Right lung (tissue), 5 donors: ENCODE results near the gene CDC42BPB. TPM values are rescaled to one million over a fixed set of nuclear protein-coding genes. Genes with fewer than 3 reads are reported as not detected.
"Not testable (repeated sequence)": the region's sequence is repeated elsewhere in the genome, so short reads cannot be mapped to it uniquely, and the experiment has no call there.

Source experiments
- DNase-seq, 2 donors: peaks; one replicate each; pipeline ENCODE4 v3.0.0-alpha.2; 2013
- polyA plus RNA-seq, 5 donors: library from polyadenylated mRNA; unstranded; fragments of 120-200 nt; gene quantifications; one replicate each; pipeline versions ENCODE4 v1.2.1 to v1.2.3, GENCODE V29; 2013; ENCODE audit warnings: inconsistent platforms in 1 of 5, low replicate concordance in 1 of 5; ENCODE audit not compliant: insufficient read length in 5 of 5, insufficient read depth in 1 of 5

CDC42BPB gene
- polyA plus RNA-seq, 5 donors, result 59.3 to 80.3 (median 69.9) TPM

GRCh38 chr14:103056322-103057027 is 874 bp downstream of the CDC42BPB start:
- DNase-seq, result peak; percentile 61 to 70

GRCh38 chr14:103055695-103056094 is 1.7 kb downstream of the CDC42BPB start:
- no peak for DNase-seq

GRCh38 chr14:103052407-103052806 is 4.9 kb downstream of the CDC42BPB start:
- no peak for DNase-seq

- DNase-seq, result no peak
These were observed 6.4 kb downstream of the CDC42BPB start for GRCh38 chr14:103050935-103051334.

DNA sequence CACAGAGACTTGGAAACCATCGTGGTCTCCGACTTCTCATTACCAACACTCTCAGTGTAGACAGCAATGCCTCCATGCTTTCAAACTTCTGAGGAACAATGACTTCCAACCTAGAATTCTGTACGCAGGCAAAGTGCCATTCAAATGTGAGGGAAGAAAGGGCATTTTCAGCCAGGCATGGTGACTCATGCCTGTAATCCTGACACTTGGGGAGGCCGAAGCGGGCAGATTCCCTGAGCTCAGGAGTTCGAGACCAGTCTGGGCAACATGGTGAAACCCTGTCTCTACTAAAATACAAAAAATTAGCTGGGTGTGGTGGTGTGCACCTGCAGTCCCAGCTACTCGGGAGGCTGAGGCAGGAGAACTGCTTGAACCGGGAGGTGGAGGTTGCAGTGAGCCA is 9.9 kb downstream of the CDC42BPB start:
- DNase-seq, result not testable (repeated sequence)

GRCh38 chr14:103045371-103045869 is 11.9 kb downstream of the CDC42BPB start:
- no peak for DNase-seq

GRCh38 chr14:103043257-103044015 is 13.9 kb downstream of the CDC42BPB start:
- DNase-seq, result no peak

GRCh38 chr14:103041464-103041863 is 15.9 kb downstream of the CDC42BPB start:
- no peak for DNase-seq

DNA sequence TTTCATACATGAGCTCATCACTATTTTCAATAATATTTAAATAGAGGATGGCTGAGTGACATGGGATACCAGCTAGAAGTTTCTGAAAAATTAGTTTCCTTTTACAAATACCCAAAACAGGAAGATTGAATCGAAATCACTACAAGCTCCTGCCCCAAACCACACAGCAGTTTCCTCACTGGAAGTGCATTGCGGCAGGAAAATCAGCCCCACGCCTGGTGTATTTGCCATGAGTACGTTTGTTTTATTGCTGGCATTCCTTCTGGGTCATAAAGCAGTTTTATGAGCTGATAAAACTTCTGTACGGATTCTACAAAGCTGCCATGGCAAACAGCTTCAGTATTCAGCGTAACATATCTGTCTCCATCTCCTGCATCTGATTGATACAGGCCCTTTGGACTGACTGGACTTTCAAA is 23.7 kb downstream of the CDC42BPB start:
- no peak for DNase-seq

GRCh38 chr14:103031956-103032355 is 25.4 kb downstream of the CDC42BPB start:
- DNase-seq, result no peak

GRCh38 chr14:103031566-103031911 is 25.8 kb downstream of the CDC42BPB start:
- no peak for DNase-seq

DNA sequence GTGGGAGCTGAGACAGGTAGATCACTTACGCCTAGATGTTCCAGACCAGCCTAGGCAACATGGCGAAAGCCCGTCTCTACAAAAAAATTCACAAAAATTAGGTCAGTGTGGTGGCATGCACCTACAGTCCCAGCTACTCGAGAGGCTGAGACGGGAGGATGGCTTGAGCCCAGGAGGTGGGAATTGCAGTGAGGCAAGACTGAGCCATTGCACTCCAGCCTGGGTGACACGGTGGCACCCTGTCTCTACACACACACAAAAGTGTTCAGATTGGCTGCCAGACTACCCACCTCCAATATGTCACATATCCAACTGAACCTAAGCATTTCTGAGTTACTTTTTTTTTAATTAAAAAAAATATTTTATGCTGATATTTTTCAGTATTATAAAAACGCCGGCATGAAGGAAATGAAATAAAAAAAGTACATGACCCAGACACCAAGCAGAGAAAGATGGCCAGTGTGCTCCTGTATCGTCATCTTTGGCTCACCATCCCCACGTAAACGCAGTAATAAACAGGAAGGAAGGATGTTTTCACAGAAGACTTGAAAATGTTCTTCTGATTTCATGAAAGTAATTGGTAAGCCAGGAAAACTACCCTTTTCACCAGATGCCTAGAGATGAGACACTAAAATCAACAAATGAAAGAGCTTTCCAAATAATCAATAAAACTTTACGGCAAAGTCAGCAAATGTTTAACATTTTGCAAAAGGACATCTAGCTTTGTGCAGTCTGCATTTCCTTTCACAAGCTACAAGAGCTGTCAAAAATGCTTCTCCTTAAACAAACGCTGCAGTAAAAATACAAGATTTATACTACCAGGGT is 26.4 kb downstream of the CDC42BPB start:
- no peak for DNase-seq

- DNase-seq, result no peak
These were observed 27.4 kb downstream of the CDC42BPB start for GRCh38 chr14:103029936-103030335.

DNA sequence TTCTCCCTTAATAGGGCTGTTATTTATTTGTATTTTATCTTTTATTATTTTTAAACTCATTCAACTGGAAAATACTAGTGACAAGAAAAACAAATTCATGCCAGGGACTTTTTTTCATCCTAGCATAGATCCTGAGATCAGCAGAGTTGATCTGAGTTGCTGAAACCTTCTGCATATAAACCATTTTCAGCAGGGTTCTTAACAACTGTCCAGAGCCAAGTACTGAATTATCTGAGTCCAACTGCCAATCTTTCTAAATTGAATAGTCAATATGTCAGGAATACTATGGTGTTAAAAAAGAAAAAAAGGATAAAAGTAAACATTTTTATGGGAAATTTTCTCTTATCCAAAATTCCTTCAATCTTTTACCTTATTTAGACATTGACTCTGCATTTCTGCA is 28.6 kb downstream of the CDC42BPB start:
- DNase-seq, result no peak

- no peak for DNase-seq
These were observed 29.1 kb downstream of the CDC42BPB start for GRCh38 chr14:103028161-103028767.

DNA sequence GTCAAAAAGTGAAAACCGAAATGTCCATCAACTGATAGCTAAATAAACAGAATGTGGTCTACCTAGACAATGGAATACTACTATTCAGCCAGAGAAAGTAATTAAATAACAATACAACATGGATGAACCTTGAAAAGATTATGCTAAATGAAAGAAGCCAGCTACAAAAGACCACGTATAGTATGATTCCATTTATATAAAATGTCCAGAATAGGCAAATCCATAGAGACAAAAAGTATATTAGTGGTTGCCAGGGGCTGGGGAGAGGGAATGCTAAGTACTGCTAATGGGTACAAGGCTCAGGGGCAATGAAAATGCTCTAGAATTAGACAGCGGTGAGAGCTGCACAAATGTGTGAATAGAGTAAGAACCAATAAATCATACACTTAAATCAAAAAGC is 29.9 kb downstream of the CDC42BPB start:
- no peak for DNase-seq

DNA sequence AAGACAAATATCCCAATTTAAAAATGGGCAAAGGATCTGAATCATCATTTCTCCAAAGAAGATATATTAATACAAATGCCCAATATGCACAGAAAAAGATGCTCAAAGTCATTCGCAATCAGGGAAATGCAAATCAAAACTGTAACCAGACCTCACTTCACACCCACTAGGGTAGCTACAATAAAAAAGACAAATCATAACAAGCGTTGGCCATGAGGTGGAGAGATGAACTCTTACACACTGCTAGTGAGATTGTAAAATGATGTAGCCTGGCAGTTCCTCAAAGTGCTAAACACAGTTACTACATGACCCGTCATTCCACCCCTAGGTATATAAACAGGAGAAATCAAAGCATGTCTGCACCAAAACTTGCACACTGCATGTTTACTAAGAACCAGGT is 30.4 kb downstream of the CDC42BPB start:
- DNase-seq, result no peak

DNA sequence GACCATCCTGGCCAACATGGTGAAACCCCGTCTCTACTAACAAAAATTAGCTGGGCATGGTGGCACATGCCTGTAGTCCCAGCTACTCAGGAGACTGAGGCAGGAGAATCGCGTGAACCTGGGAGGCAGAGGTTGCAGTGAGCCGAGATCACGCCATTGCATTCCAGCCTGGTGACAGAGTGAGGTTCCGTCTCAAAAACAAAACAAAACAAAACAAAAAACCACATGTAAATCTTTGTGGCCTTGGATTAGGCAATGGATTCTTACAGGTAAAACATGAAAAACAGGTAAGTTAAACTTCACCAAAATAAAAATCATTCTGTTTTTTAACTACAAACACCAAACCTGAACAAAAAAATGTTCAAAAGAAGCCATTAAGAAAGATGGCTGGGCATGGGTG is 31.2 kb downstream of the CDC42BPB start:
- not testable (repeated sequence) for DNase-seq

- DNase-seq, result no peak
These were observed 33.4 kb downstream of the CDC42BPB start for GRCh38 chr14:103023881-103024473.

- no peak for DNase-seq
These were observed 34.7 kb downstream of the CDC42BPB start for GRCh38 chr14:103022685-103023044.

DNA sequence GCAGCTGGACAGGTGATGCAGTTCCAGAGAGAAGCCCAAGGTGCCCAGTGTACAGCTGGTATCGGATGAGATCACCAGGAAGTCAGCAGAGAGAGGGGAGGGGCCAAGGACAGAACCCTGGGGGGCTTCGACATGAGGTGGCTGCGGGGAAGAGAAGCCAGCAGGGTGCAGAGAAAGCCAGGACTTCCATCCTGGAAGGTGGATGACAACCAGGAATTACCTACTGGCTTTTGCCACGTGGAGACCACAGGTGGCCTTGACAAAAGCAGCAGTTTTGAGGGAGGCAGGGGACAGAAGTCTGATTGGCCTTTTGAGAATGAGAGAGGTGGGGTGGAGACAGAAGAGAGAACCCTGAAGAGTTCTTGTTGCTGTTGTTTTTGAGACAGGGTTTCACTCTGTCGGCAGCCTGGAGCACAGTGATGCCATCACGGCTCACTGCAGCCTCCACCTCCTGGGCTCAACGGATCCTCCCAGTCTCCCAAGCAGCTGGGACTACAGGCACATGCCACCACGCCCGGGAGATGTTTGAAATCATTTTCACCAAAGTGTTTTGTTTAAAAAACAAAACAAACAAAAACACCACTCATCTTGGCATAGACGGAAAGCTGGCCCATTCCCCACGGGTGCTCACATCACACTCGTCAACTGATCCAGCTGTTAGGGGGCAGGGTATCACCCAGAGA is 35.2 kb downstream of the CDC42BPB start:
- no peak for DNase-seq
